NK-92 (cell line): ENCODE measurements around the gene MRS2.

ENCODE experiments used
- DNase-seq: peaks from one replicate; lab custom pipeline; 2025; ENCODE audit not compliant: unreplicated experiment; lab: John Stamatoyannopoulos, UW

MRS2 gene

DNA sequence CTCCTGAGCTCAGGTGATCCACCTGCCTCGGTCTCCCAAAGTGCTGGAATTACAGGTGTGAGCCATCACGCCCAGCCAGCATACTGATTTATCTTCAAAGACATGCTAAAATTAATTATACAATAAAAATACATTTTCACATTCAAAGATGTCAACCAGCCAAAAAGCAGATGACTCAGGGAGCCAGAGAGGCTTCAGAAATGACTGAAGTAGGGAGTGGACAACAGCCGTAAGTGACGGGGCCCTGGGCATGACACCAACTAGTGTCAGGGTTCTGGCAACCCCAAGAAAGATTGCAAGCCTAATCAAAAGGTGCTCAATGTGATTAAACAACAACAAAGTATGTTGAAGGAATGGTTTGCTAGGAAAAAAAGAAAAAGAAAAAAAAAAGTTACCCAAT is 58.2 kb downstream of the MRS2 start:
- no peak for DNase-seq

DNA sequence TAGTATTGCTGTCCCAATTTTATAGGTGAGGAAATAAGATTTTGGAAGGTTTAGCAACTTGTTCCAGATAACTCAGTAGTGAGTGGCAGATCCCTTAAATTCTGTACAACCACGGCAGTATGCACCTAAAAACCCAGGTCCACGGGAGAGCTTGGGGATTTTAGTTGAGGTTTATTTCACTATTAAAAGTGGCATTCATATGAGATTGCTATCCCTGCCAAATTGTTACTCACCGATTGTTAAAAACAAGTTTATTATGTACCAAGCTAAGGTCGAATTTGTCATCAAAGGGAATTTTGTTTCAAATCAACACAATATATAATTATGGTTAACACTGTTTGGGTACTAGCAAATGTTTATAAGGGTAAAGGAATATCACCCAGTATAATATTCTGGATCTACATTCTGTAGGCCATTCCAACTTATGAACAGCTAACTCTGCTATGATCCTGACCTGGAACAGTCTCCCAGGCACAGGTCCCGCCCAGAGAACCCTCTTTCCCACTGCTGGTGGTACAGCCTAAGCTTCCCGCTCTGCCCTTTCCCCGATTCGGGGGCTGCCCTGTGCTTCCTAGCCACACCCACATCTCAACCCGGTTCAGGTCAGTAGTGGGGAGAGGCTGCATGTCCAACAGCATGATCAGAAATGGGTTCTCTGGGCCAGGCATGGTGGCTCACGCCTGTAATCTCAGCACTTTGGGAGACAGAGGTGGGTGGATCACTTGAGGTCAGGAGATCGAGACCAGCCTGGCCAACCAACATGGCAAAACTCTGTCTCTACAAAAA is 61.7 kb downstream of the MRS2 start:
- no peak for DNase-seq

DNA sequence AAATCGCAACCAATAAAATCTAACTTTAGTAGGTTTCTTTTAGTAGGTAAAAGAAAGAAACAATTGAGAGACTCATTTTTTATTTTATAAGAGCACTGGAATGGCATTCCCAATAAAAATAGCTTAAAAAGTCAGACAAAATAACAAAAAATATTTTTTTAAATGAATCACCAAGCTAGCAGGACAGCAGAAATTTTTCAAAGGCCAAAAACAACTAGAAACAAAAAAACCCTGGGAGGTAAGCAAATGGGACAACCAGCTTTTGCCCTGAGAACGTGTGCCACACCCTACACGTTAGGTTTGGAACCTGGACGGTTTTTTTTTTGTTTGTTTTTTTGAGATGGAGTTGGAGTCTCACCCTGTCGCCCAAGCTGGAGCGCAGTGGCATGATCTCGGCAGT is 67.1 kb downstream of the MRS2 start:
- DNase-seq: no peak

DNA sequence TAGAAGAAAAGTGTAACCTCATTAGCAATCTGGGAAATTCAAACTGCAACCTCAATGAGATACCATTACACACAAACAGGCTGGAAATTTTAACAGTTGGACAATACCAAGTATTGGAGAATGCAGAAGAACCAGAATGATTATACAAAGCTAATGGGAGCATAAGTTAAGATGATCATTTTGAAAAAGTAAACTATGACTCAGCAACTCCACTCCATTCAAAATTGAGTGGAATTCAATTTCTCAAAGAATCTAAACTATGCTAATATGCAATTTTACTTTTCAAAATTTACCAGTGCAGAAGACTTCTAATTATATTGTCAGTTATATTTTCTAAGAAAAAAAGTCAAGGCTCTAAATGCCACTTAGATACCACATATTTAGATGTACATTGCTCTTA is 69.4 kb downstream of the MRS2 start:
- no peak for DNase-seq
